HEK293T (cell line): ENCODE data around the gene MAPK12.

Source experiments
- BHLHE40 ChIP-seq: fragments of 450-650 bp; IDR thresholded peaks from 2 replicates; pipeline ENCODE4 v1.6.1; 2016; ENCODE audit warnings: mild to moderate bottlenecking, moderate library complexity, borderline replicate concordance
- ELF4 ChIP-seq: fragments of 450-650 bp; IDR thresholded peaks from 2 replicates; pipeline ENCODE4 v1.6.1; 2017; ENCODE audit warnings: antibody characterized with exemption
- FOXK2 ChIP-seq: fragments of 450-650 bp; IDR thresholded peaks from 2 replicates; pipeline ENCODE4 v1.6.1; 2016; ENCODE audit warnings: mild to moderate bottlenecking

- TF ChIP-seq FOXK2 (no peak), ELF4 (no peak), BHLHE40 (no peak)
Observed at GRCh38 chr22:50211147-50211546, 50.3 kb downstream of the MAPK12 start.
